Pulmonary artery endothelial cell (primary cell): Measurements from ENCODE around the gene ALX3. TPM values are rescaled to one million over a fixed set of nuclear protein-coding genes. Genes with fewer than 3 reads are reported as not detected.

Experiments
- total RNA-seq: library from RNA; depleted of rRNA; stranded (reverse); fragments of >200 nt; gene quantifications from 2 replicates; pipeline ENCODE4 v1.2.3, GENCODE V29; 2014

The ALX3 gene
- total RNA-seq, 1 donor from 2014 or later = not detected

Other genes starting within 250 kb of the ALX3 start
- 7.9 and 26.7 TPM in 2 replicates for gene CSF1, start 159.8 kb downstream of the ALX3 start, total RNA-seq
- 65.4 and 79.5 TPM in 2 replicates for gene AHCYL1, start 85.9 kb downstream of the ALX3 start, total RNA-seq
- gene STRIP1, start 36.0 kb downstream of the ALX3 start, total RNA-seq = 42.6 and 49.3 TPM in 2 replicates
- gene UBL4B, start 41.8 kb upstream of the ALX3 start, total RNA-seq = not detected in 2 replicates
- under 0.01 TPM in 1 of 2 replicates, not detected in the other for gene SLC6A17, start 79.8 kb upstream of the ALX3 start, total RNA-seq
- 6.8 and 7.5 TPM in 2 replicates for gene KCNC4, start 139.6 kb upstream of the ALX3 start, total RNA-seq